Chondrocyte (in vitro differentiated cells): ENCODE results near the gene CLEC16A. TPM values are rescaled to one million over a fixed set of nuclear protein-coding genes. Genes with fewer than 3 reads are reported as not detected.

Source experiments
- DNase-seq: peaks from one replicate; pipeline ENCODE4 v3.0.0; 2021; ENCODE audit warnings: mixed read lengths, low spot score
- H3K27ac Mint-ChIP-seq: one replicate; pipeline ENCODE4 v1.8.0; 2021; ENCODE audit warnings: mild to moderate bottlenecking, moderate library complexity, mixed read lengths; ENCODE audit not compliant: unreplicated experiment
- H3K27me3 Mint-ChIP-seq: 2 replicates; pipeline ENCODE4 v1.8.0; 2021; ENCODE audit warnings: low read depth, mixed read lengths
- H3K36me3 Mint-ChIP-seq: 2 replicates; pipeline ENCODE4 v1.8.0; 2021; ENCODE audit warnings: low read depth, mixed read lengths
- H3K4me1 Mint-ChIP-seq: 2 replicates; pipeline ENCODE4 v1.8.0; 2021; ENCODE audit warnings: low read depth, mild to moderate bottlenecking, mixed read lengths
- H3K4me3 Mint-ChIP-seq: one replicate; pipeline ENCODE4 v1.8.0; 2021; ENCODE audit warnings: mild to moderate bottlenecking, moderate library complexity, mixed read lengths; ENCODE audit not compliant: unreplicated experiment
- H3K9me3 Mint-ChIP-seq: 2 replicates; pipeline ENCODE4 v1.8.0; 2021; ENCODE audit warnings: low read depth, mixed read lengths
- total RNA-seq: library from RNA; stranded (reverse); gene quantifications from 3 replicates; pipeline ENCODE4 v1.2.1, GENCODE V29; 2021
- TF ChIP-seq, protein P1 (sequence below): fragments of 200-600 bp; sonication (generic); IDR thresholded peaks from 2 replicates; pipeline ENCODE4 v1.5.0; 2021; ENCODE audit warnings: antibody characterized with exemption, mild to moderate bottlenecking, moderate library complexity

CLEC16A gene
- total RNA-seq, 1 donor from 2014 or later, result 17.9 TPM

DNA sequence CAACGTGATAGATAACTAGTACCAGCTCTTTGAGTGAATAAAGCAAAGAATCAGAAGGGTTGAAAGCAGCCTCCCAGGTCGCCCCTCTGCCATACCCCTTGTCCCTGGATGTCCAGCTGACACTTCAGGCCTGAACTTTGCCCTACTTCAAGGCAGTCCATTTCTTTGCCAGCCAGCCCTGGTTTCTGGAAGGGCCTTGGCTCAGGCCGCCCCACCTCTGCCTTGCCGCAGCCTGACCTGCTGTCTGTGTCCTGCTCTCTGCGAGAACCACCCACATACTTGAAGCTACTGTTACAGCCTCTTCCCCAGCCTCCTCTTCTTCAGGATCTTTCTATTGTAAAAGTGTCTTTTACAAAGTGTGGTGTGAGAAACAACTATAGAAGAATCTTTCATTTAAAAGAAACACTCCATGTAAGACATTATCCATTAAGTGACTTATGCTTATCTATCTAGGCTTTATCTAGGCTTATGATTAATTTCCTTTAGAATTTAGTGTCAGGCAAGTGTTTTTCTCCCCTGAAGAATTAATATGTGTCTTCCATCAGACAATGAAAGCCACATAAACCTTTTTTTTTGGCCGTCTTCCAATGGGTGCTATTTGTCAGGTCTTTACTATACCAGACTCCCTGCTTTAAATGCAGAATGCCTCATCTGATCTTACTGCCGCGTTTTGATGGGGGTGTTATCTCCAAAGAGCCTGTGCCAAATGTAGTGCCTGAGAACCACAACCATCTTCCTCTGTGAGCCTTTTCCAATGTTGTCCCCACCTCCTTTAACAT lies 177.7 kb downstream of the CLEC16A start:
- Mint-ChIP-seq H3K36me3 (peaks cover 39% of the 10 kb centered on the region), H3K27me3 (no peaks in the 10 kb centered on the region), H3K4me1 (peaks cover 25% of the 10 kb centered on the region), H3K27ac (no peak overlapping the region), H3K9me3 (peaks cover 6% of the 10 kb centered on the region), H3K4me3 (no peak overlapping the region)
- TF ChIP-seq, protein P1, sequence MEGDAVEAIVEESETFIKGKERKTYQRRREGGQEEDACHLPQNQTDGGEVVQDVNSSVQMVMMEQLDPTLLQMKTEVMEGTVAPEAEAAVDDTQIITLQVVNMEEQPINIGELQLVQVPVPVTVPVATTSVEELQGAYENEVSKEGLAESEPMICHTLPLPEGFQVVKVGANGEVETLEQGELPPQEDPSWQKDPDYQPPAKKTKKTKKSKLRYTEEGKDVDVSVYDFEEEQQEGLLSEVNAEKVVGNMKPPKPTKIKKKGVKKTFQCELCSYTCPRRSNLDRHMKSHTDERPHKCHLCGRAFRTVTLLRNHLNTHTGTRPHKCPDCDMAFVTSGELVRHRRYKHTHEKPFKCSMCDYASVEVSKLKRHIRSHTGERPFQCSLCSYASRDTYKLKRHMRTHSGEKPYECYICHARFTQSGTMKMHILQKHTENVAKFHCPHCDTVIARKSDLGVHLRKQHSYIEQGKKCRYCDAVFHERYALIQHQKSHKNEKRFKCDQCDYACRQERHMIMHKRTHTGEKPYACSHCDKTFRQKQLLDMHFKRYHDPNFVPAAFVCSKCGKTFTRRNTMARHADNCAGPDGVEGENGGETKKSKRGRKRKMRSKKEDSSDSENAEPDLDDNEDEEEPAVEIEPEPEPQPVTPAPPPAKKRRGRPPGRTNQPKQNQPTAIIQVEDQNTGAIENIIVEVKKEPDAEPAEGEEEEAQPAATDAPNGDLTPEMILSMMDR, result no peak
- no peak for DNase-seq

DNA sequence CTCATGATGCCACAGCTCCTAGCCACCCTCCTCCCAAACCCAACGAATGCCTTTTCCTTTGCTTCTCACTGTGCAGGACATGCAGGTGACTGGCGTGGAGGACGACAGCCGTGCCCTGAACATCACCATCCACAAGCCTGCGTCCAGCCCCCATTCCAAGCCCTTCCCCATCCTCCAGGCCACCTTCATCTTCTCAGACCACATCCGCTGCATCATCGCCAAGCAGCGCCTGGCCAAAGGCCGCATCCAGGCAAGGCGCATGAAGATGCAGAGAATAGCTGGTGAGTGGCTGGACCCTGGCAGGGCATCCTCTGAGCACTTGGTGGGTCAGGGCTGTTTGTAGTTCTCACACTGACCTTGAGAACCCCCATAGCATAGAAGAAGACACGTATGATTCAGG lies 179.3 kb downstream of the CLEC16A start:
- no peak for DNase-seq
- TF ChIP-seq, protein P1, result no peak
- H3K9me3 Mint-ChIP-seq, result peaks cover 2% of the 10 kb centered on the region
- peaks cover 38% of the 10 kb centered on the region for H3K36me3 Mint-ChIP-seq
- H3K4me1 Mint-ChIP-seq, result peaks cover 26% of the 10 kb centered on the region
- no peaks in the 10 kb centered on the region for H3K27me3 Mint-ChIP-seq
- no peak overlapping the region for H3K27ac Mint-ChIP-seq
- H3K4me3 Mint-ChIP-seq, result no peak overlapping the region

DNA sequence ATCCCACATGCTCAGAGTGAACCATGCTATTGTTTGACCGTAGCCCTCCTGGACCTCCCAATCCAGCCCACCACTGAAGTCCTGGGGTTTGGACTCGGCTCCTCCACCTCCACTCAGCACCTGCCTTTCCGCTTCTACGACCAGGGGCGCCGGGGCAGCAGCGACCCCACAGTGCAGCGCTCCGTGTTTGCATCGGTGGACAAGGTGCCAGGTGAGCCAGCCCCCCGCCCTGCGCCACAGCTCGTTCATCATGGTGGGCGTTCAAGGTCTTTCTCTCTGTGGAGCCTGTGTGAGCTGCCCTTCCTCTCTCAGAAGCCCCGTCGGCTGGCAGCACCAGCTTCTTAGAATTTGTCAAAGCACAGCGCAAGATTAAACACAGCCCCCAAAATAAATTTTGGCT lies 181.6 kb downstream of the CLEC16A start:
- H3K27me3 Mint-ChIP-seq, result no peaks in the 10 kb centered on the region
- no peaks in the 10 kb centered on the region for H3K9me3 Mint-ChIP-seq
- TF ChIP-seq, protein P1, result no peak
- H3K27ac Mint-ChIP-seq, result no peak overlapping the region
- peaks cover 34% of the 10 kb centered on the region for H3K36me3 Mint-ChIP-seq
- H3K4me3 Mint-ChIP-seq, result no peak overlapping the region
- DNase-seq, result no peak
- H3K4me1 Mint-ChIP-seq, result peaks cover 29% of the 10 kb centered on the region

DNA sequence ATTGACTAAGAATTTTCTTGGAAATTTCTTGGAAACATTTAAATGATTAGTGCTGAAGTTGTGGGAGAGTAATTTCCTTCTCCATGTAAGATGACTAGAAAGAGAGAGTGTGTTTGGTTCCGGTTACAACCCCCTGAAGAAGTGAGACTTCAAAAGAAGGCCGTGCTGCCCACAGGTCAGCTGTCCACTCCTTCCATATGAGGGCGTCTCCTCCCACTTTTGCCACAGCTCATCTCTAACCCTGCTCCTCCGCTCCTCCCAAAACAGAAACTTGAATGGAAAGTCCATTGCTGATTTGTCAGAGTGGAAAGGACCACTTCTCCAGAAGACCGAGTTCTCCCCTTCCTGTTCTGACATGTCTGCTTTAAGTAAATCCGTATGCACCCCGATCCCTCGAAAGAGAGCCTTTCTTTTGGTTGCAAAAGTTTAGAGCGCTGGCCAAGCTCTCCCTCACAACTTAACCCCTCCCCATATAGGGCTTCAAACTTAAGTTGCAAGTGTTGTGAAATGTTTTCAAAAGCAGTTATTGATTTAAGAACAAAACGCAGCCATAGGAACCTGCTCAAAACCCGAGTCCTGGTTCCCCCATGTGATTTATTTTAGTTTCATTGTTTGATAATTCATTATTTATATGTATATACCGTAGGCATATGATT lies 182.2 kb downstream of the CLEC16A start:
- no peaks in the 10 kb centered on the region for H3K27me3 Mint-ChIP-seq
- no peak overlapping the region for H3K27ac Mint-ChIP-seq
- H3K4me3 Mint-ChIP-seq, result no peak overlapping the region
- H3K9me3 Mint-ChIP-seq, result no peaks in the 10 kb centered on the region
- peaks cover 34% of the 10 kb centered on the region for H3K36me3 Mint-ChIP-seq
- no peak for DNase-seq
- peaks cover 29% of the 10 kb centered on the region for H3K4me1 Mint-ChIP-seq
- TF ChIP-seq, protein P1, result no peak

DNA sequence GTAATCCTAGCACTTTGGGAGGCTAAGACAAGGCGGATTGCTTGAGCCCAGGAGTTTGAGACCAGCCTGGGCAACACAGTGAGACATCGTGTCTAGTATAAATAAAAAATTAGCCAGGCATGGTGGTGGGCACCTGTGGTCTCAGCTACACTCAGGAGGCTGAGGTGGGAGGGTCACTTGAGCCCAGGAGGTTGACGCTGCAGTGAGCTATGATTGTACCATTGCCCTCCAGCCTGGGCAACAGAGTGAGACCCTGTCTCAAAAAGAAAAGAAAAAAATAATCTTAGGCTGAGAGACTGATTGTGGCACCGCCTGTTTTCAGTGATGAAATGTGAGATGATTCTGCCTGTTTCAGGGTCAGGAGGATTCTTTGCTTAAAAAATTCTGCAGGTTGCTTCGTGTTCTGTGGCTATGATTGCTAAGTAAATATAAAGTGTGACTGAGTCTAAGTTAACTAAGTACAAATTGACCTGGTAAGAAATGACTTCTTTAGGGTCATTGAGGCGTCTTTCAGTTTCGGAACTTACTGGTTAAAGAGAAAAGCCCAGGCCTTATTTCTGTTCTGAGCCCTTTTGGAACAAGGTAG lies 183.3 kb downstream of the CLEC16A start:
- Mint-ChIP-seq H3K4me3 (no peak overlapping the region), H3K27ac (no peak overlapping the region), H3K36me3 (peaks cover 30% of the 10 kb centered on the region), H3K4me1 (peaks cover 35% of the 10 kb centered on the region), H3K9me3 (no peaks in the 10 kb centered on the region), H3K27me3 (no peaks in the 10 kb centered on the region)
- peak; percentile 18 for DNase-seq
- TF ChIP-seq, protein P1, result no peak
